ENCODE results near the gene CGRRF1.

Gene CGRRF1, protein sequence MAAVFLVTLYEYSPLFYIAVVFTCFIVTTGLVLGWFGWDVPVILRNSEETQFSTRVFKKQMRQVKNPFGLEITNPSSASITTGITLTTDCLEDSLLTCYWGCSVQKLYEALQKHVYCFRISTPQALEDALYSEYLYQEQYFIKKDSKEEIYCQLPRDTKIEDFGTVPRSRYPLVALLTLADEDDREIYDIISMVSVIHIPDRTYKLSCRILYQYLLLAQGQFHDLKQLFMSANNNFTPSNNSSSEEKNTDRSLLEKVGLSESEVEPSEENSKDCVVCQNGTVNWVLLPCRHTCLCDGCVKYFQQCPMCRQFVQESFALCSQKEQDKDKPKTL

DNA sequence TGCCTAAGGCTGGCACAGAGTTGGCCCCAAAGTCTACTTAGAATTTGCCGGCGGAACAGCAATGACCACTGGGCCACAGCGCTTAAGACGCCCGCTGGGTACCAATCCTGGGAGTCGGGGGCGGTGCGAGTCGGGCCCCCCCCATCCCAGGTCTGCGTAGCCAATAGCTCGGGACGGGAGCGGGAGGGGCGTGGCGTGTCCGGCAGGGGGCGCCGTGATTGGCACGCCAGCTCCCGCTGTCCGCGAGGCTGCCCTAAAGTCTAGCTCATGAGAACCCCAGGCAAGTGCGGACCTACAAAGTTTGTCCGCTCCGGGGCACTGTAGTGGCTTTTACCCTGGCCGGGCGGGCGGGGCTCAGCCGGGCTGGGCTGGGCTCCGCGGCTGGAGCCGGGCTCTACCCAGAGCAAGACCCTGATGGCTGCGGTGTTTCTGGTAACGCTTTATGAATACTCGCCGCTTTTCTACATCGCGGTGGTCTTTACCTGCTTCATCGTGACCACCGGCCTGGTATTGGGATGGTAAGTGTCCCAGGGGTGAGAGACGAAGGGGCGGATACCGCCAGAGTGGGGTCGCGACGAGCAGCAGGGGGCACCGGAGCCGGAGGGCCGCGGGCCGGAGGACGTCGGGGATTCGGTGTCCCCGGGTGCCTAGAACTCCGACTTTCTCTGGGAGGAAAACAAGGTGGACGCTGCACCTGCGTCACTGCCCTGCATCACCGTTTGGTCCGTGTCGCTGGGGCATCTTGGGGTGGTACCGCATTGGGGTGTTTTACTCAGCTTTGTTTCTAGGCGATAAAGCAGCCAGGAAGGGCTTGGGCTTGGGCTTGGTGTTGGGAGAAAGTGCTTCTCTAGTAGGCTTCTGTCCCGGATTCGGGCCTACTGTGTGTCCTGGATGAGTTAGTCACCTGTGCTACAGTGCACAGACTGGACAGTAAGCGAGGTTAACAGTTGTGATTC is at the start of gene CGRRF1:
CGRRF1 (plus strand) TSS at position 361 of the 956 bp plus-strand sequence; CDS start at position 415, 54 bp downstream.
- peak; percentile 91 for DNase-seq (ENCODE audit: low spot score)

DNA sequence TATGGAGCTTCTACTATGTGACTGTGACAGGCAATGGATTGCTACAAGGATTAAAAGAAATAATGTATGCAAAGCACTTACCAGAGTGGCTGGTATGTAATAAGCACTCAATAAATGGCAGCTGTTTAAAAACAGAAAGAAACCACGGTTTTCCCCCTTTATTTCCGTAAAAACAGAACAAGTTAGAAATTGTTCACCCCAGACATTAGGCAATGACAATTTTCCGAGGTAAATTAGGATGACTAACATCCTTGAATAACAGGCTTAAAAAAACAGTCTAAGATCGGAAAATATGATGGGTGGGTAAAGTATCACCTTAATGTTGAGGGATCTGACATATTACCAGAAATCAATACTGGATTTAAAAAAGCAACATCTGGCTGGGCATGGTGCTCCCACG is 47.7 kb upstream of the CGRRF1 start:
- no peak for DNase-seq (ENCODE audit: low spot score)

DNA sequence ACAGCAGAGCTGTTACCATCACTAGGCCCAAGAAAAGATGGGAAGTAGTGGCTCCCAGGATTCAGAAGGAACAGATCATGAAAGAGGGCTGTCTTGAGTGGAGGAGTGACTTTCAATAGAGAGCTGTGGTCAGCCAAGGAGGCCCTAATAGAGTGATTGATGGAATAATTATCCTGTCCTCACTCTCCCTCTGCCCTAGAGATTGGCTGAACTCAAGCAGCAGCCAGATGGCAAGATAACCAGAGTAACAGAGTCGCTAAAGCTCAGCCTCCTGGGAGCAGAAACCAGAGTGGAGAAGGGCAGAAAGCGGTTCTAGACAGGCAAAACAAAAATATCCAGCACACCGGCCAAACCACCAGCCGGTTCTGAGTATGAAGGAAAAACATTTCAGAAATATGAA is 44.1 kb upstream of the CGRRF1 start:
- DNase-seq (ENCODE audit: low spot score), result no peak

DNA sequence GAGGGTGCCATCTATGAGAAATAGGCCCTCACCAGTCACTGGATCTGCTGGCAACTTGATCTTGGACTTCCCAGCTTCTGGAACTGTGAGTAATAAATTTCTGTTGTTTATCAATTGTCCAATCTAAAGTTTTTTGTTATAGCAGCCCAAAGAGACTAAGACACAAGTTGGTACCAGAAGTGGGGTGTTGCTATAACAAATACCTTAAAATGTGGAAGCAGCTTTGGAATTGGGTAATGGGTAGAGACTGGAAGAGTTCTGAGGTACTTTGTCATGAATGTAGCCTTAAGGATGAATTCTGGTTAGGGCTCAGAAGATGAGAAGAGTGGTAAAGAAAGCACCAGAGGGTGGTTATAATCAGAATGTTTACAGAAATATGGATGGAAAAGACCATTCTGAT is 42.4 kb upstream of the CGRRF1 start:
- DNase-seq (ENCODE audit: low spot score), result no peak

DNA sequence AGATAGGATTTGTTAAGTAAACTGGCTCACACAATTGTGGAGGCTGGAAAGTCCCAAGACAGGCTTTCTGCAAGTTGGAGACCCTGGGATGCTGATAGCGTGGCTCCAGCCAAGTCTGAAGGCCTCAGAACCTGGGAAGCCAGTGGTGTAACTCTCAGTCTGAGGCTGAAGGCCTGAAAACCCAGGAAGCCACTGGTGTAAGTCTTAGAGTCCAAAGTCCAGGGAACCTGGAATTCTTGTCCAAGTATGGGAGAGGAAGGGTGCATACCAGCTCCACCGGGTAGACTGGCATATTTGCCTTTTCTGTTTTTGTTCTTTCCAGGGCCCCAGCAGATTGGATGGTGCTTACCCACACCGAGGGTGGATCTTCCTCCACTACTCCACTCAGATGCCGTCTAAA is 39.0 kb upstream of the CGRRF1 start:
- DNase-seq (ENCODE audit: low spot score), result no peak

DNA sequence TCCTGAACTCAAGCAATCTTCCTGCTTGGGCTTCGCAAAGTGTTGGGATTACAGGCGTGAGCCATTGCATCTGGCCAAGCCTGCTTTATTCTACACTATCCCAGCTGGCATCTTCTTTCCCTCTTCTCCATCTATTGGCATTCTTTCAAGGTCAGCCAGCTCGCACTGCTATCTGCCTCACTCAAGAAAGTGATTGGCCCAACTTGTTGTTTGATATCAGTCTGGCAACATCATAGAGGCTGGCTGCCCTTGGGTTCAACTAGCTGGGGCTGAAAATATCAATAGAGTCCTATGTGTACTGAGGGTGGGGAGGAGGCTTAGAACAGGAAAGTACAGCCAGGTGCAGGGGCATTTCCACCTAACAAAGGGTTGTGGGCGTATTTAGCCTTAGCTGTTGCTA is 38.1 kb upstream of the CGRRF1 start:
- no peak for DNase-seq (ENCODE audit: low spot score)

DNA sequence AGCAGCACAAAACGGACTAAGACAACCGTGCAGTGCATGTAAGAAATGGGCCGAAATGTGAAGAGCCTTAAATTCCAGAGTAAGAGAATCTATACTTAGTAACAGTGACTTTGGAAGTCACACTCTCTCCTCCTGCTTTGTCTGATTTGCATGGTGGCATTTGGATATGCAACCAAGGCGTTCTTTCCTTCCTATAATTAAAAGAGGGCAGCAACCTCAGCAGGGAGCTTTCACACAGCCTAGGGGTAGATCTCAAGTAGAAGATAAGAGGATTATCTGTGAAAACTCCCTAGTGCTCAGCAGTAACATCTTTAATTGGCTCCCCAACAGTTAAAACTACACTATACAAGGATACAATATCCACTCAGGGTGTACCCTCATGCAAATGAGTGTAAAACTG is 37.4 kb upstream of the CGRRF1 start:
- DNase-seq (ENCODE audit: low spot score), result no peak

DNA sequence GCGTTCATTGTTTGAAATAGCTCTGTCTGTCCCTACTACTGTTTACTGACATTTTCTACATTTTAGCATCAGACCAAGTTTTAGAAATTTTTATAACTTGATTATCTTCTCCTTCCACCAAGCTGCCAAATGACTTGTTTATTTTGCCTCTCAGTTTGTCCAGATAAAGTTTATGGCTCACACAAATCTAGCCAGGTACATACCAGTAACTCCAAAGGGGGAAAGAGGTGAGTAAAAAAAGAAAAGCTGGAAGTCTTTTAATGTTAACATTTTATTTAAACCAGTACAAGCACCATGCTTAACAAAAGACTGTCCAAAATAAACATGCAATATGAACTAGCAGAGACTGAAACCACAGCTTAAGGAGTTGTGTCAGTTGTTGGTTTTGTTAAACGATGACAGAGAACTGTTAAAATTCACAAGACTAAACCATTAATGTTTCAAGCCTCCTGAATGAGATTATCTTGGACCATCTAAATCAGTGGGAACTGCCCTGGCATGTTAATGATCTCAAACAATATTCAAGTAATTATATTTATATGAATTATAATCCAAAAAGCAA is 35.4 kb upstream of the CGRRF1 start:
- no peak for DNase-seq (ENCODE audit: low spot score)

DNA sequence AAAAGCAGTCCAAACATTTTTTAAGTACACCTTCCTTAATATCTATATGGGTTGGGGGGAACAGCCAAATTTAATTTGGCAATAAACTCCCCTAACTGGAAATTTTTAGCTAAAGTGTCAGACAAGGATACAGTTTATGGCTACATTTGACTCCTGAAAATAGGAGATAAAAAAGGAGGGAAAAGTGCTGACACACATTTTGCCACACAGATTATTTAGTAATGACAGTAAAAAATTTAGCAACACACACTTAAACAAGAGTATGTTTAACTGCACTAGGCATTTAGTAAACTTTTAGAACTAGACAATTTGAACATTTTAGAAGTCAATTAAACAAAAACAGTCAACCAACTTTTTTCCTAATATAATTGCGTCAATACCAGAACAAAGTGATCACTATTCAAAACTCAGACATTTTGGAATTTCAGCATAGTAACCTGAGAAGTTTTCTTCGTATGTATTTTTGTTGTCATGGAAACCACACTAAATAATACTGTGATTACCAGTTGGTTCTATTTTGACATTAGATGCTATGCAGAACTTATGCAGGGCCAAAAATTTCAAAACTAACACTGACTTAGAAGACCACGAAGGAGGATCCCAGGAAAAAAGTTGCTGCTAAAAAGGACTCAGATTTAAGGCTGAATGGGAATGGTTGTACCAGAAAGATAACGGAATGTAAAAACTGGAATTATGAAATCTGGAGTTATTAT is 34.4 kb upstream of the CGRRF1 start:
- no peak for DNase-seq (ENCODE audit: low spot score)

DNA sequence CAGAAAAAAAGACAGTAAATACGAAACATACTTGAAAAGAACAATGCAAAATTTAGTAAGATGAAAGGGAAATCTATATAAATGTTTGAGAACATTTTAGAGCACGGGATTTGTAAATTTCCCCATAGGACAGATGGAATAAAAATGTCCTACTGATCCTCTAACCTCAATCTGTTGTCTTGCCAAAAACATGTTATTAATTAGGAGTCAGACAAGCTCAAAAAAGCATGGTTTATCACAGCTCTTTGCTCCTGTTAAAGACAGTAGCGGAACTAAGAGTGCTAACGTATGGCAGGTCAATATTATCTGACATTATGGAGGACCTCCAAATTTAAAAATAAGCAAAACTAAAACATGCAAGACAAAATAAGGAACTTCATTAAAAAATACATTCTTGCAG is 33.8 kb upstream of the CGRRF1 start:
- no peak for DNase-seq (ENCODE audit: low spot score)

DNA sequence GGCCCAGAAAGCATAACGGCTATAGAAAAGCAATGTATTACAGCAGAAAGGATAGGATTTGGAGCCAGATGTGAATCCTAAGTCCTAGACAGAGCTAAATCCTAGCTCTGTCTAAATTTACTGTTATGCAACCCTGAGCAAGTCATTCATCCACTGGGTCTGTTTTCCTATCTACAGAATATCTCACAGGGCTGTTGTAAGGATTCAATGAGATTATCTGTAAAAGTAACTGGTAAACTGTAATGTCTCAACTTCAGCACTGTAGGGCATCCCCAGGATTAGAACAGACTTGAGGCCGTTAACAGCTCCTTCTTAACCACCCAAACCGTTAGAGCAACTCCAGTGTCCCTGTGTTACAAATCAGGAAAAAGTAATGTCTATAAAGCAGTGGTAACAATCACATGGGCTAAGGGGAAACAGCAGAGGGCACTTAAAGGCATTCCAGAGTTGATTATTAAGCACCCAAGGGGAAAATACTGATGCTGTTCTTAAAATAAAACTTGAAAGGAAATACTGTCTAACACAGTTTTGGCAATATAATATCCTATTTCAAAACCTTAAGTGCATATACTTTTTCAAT is 31.0 kb upstream of the CGRRF1 start:
- DNase-seq (ENCODE audit: low spot score), result no peak

DNA sequence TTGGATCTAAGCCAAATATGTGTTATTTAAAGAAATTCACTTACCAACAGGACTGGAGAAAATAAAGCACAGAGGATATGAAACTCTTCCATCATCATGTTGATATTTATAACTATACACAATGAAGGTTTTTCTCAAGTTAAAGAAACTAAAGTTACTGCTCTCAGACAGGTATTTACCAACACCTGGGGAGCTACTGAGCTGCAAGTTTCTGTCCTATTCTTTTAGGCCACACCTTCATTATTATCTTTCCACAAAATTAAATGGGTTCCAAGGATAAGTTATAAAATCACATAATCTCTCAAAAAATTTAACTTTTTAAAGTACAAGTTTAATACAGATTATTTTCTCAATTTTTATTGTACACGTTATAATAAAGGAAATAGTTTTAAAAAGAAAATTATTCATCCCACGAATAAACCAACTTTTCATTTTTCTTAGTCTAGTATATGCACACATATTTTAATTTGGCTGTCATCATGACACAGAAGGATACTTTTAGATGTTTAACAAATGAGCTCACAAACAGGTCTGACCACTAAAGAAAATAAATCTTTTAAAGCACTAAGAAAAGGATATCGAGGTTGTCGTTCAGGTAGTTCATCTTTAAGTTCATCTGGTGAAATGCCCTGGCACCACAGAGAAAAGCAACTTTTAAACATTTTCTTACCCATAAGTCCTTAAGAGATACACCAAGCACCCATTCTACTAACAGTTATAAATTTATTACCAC is 28.7 kb upstream of the CGRRF1 start:
- DNase-seq (ENCODE audit: low spot score), result no peak

DNA sequence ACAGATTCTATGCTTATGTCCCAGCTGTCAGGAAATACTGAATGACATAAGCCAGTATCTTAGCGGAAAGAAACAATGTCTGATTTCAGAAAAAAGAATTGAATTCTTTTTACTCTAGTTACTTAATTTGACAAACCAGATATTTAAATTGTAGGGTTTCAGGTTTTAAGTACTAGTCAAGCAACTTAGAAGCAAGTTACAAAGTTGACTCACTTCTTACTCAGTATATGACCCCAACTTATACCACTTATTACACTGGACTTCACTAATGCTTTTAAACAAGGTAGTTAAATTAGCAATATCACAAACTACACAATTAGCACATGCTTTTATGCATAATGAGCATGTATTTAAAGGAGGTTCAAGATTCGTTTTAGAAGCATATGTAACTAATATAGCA is 28.0 kb upstream of the CGRRF1 start:
- DNase-seq (ENCODE audit: low spot score), result no peak

DNA sequence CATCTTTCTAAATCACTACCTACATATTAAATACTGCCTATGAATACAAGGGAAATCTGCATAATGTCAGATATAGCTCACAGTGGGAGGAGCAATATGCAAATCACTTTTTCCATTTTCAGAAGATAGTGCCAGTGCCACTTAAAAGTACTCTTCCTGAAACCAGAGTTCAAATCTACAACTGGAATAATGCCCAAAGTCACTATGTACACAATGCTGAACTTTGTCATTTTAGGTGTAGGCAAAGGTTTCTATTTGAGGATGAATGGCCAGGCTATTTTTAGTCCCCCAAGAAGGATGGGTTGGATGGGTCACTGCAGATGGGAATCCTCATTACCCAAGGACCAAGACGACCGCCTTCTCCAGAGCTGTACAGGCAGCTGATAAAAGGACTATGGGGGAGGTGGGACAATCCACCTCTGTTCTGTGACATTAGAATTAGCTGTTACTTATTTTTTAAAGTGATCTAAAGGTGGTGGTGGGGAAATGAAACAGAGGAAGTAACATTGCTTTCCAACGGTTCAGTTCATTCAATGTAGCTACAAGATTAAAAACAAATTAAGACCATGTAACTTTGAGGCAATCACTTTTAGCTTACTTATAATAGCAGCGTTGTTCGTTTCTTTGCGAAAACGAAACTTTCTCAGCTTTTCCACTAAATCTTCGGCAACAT is 26.5 kb upstream of the CGRRF1 start:
- peak; percentile 40 for DNase-seq (ENCODE audit: low spot score)

DNA sequence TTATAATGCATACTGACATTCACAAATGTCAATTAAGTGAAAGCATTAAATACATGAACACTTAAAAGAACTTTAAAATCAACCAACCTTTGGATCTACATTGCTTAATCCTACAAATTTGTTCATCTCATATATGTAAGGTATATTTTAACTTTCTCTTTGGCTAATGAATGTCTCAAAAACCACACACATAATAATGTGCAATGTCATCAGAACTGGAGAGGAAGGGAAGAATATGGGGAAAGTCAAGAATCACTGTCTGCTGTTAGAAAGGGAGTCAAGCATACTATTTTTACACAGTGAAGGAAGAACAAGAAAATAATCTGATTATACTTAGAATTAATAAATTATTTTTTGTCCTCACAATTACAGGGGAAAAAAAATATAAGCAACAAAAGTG is 25.9 kb upstream of the CGRRF1 start:
- DNase-seq (ENCODE audit: low spot score), result no peak

DNA sequence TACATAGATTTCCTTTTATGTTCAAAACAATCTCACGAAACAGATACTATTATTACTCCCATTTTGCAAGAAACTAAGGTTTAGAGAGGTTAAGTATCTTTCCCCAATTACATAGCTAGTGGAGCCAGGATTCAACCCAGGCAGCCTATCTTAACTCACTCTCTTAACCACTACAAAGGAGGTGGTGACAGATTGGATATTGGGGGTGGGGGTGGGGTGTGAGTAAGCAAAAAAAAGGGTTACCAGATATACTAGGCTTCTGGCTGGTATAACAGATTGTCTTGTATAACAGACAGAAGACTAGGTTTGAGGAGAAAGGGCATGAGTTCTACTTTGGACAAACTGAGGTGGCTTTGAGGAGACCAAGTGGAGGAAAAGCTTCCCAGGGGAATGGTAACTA is 23.0 kb upstream of the CGRRF1 start:
- DNase-seq (ENCODE audit: low spot score), result peak; percentile 14

DNA sequence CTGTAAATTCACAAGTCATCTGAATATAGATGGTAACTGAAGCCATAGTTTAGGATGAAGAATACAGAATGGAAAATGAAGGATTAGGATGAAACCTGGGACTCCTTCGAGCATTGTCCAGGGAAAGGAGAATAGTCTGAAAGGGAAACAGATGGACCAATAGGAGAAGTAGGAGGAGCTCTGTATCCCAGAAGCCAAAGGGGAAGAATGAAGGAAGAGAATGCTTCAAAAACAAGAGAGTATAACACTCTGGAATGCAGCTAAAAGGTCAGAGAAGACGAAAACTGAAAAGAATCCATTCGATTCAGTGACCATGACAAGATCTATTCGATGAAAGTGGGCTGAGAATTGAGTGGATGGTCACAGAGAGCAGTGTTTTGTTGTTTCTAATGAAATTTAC is 21.9 kb upstream of the CGRRF1 start:
- peak; percentile 4 for DNase-seq (ENCODE audit: low spot score)

DNA sequence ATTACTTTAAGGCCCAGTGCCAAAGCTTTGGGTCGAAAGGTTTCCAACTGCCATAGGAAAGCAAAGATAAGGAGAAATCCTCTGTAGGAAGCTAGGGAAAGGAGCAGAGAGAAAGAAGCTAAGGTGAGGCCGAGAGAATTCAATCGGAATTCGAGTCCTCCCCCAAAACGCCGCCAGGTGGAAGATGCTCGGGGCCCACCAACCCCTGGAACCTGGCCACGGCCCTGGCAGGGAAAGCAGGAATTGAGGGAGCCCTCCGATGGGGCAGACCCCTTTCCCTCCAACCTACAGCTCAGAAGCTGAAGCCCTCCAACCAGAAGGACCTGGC is 21.4 kb upstream of the CGRRF1 start:
- peak; percentile 37 for DNase-seq (ENCODE audit: low spot score)

DNA sequence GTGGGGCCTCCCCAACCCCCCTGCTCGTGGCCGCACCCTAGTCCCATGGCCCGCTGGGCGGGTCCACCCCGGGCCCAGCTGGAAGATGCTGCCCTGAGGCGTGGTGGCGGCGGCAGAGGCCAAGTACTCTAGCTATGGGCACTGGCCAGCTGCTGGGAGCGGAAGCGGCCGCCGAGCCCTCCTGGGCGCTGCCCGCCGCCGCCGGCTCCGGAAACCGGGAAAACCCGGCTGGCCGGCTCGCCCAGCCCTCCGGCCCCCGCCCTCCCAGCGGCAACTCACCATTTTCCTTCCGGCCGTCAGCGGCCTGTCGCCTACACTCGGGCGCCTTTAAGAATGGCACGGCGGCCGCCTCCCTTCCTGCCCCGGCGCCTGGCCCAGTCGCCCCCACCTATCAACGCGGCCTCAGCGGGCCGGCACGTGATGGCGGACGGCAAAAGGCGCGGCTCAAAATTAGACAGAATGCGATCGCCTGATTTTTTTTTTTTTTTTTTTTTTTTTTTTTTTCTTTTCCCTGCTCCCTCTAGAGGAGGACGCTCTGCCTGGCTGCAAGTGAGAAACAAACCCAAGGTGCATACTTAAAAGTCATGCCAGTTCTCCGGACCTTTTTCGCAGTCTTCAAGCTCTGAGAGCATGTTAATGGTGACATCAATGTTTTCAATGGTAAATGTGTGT is 20.9 kb upstream of the CGRRF1 start, which contains the start of gene GMFB:
GMFB (minus strand) TSS at position 335 of the 672 bp plus-strand sequence; CDS start at position 282, 53 bp downstream.
- DNase-seq (ENCODE audit: low spot score), result peak; percentile 79

DNA sequence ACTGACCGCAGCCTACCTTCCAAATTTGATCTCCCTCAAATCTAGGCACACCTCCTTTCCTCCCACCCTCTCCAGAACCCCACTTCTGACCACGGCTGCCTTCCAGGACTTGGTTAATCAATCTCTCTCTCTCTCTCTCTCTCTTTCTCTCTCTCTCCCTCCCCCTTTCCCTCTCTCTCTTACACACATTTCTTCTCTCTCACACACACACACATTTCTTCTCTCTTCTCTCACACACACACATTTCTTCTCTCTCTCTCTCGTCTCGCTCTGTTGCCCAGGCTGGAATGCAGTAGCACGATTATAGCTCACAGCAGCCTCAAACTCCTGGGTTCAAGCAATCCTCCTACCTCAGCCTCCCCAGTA is 20.4 kb upstream of the CGRRF1 start:
- no peak for DNase-seq (ENCODE audit: low spot score)
